Stimulated activated CD8-positive, alpha-beta memory T cell treated with anti-CD3 and anti-CD28 coated beads, Interleukin-4, amount 100 ng/mL, for 4 hours (primary cell): Measurements from ENCODE around the gene TTC28.
"Not testable (repeated sequence)": the region's sequence is repeated elsewhere in the genome, so short reads cannot be mapped to it uniquely, and the experiment has no call there.

Experiments used
- DNase-seq, 2 donors: peaks; one replicate each; pipeline ENCODE4 v3.0.0-alpha.2; 2020; ENCODE audit warnings: low read depth in 2 of 2, low spot score in 1 of 2

The TTC28 gene

GRCh38 chr22:28063656-28064055, 616.0 kb downstream of the TTC28 start:
- DNase-seq = no peak

DNA sequence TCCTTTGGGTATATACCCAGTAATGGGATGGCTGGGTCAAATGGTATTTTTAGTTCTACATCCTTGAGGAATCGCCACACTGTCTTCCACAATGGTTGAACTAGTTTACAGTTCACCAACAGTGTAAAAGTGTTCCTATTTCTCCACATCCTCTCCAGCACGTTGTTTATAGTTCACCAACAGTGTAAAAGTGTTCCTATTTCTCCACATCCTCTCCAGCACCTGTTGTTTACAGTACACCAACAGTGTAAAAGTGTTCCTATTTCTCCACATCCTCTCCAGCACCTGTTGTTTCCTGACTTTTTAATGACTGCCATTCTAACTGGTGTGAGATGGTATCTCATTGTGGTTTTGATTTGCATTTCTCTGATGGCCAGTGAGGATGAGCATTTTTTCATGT, 619.0 kb downstream of the TTC28 start:
- DNase-seq = not testable (repeated sequence)

DNA sequence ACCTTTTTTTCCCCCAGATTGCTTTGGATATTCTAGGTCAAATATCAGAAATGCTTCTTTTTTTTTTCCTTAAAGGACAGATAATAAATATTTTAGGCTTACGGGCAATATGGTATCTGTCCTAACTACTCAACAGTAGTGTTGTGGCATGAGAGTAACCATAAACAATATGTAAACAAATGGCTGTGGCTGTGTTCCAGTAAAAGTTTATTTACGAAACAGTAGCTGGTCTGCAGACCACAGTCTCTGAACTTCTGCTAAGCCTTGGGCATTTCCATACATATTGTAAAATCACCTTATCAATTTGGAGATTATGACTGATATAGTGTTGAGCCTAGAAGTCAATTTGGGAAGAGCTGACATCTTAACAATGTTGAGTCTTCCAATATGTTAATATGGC, 621.6 kb downstream of the TTC28 start:
- DNase-seq = no peak

DNA sequence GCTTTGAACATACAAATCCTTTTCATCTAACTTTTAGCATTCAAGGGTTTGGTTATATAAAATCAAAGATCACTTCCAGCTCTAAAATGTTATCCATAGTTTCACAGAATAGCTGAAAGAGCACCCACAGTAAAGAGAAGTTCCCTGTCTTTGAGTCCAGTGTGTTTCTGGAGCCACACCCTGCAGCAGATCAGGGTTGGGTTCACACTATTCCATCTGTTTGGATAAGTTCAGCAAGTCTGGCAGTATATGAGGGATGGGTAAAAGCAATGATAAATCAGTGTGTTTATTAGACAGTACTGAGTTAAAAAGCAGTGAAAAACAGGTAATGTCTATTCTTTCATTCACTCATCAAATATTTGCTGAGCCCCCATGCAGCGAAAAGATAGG, 624.8 kb downstream of the TTC28 start:
- DNase-seq = no peak

DNA sequence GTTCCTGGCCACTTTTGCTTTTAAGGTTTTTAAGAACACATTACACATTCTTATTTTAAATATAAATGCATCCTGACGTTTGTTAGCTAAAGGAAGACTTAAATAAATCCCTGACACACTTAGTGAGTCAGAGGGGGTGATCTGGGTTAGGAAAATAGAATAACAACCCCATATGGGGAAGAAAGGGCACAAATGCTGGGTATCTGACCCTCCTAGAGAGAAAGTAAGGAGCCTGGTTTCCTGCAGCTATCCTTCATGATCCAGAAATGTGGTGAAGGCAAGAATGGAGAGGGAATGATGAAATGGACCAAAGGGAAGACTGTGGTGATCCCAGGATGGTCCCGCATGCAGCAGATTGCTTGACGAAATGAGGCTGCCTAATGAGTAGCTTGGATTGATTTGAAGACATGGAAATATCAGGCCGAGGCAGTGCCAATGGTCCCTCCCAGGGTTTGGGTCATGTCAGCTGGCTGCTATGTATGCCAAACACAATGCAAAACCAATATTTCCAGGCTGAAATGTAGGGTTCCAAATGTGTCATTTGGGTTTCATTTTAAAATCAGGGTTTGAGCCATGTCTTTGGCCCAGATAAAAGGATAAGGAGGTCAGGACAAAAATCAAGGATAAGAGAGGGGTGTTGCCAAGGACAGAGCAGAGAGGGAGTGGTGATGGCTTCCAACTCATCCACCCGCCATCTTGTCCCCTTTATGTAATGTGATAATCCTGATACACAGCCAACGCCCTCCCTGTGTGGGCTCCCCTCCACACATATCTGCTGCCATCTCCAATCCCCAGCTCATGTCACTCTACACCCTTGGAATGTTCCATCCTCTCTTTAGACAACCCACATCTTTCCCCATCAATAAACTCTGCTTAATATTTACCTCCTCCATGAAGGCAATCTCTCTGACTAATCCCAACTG, 625.5 kb downstream of the TTC28 start:
- DNase-seq = no peak

- DNase-seq = no peak
Observed at GRCh38 chr22:28052825-28053269, 626.8 kb downstream of the TTC28 start.

DNA sequence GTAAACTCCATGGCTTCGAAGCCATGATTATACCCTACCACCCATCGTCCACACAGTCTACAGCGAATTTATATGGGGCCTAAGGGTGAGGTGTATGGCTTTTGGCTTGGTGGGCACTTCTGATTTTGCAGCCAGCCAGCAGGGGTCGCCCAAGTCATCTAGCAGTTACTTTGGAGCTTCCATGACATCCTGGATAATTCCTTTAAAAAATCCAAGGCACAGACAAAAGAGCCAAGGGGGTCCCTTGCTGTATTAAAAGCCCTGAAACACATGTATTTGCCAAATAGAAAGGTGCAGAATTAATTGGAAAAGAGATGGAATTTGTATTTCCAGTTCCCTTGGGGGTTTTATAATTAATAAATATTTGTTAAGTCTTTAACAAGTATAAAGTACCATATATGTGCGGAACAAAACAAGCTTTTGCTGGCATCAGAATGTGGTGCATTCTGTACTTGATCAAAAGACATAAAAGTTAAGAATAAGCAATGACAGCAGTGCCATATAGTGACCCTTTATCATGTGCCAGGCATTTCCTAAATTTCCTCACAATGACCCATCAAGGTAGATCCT, 627.8 kb downstream of the TTC28 start:
- no peak for DNase-seq

GRCh38 chr22:28051091-28051786, 628.4 kb downstream of the TTC28 start:
- DNase-seq = no peak

GRCh38 chr22:28048529-28048928, 631.1 kb downstream of the TTC28 start:
- no peak for DNase-seq

DNA sequence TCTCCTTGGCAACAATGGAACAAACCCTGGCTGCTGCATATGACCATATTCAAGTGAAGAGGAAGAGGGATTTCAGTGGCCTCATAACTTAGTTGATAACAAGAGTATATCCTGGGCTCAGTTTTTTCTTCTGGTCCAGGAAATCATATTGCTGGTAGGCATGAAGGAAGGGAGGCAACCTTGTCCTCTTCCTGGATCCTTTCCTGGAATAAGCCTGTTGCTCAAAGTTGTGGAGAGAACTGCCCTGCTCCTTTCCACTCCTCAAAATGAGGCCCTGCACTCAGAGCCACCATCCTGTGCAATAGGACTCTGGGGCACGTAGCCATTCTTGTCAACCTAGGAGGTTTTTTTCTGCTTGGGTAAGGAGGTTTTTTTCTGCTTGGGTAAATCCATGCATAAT, 631.9 kb downstream of the TTC28 start:
- DNase-seq = no peak

DNA sequence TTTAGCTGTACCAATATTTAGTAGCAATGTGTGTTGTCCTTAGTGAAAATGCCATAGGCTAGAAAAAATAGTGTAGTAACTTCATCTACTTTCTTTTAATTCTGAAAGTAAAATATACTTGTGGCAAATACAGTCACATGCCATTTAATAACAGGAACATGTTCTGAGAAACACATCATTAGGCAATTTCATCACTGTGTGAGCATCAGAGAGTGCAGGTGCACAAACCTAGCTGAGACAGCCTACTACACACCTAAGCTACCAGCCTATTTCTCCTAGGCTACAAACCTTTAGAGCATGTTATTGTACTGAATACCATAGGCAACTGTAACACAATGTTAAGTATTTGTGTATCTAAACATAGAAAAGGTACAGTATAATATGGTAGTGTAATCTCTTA, 633.5 kb downstream of the TTC28 start:
- no peak for DNase-seq

- no peak for DNase-seq
Observed at GRCh38 chr22:28044546-28045173, 635.0 kb downstream of the TTC28 start.

DNA sequence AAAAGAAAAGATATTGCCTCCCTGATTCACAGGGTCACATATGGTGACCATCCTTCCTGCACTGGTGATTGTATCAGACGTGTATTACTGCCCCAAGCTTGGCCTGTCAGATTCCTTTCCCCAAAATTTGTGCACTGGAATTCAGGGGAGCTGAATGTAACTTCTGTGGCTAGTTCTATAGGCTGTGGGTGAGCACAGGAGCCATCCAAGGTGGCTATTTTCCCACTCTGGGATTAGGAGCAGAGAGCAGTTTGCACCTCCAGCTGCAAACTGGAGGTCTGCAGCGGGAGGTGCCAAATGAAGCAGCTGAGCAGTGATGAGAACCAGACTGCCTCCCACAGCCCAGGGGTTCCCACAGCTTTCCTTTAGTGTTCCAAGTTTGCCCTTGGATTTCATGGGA, 636.4 kb downstream of the TTC28 start:
- DNase-seq = no peak

DNA sequence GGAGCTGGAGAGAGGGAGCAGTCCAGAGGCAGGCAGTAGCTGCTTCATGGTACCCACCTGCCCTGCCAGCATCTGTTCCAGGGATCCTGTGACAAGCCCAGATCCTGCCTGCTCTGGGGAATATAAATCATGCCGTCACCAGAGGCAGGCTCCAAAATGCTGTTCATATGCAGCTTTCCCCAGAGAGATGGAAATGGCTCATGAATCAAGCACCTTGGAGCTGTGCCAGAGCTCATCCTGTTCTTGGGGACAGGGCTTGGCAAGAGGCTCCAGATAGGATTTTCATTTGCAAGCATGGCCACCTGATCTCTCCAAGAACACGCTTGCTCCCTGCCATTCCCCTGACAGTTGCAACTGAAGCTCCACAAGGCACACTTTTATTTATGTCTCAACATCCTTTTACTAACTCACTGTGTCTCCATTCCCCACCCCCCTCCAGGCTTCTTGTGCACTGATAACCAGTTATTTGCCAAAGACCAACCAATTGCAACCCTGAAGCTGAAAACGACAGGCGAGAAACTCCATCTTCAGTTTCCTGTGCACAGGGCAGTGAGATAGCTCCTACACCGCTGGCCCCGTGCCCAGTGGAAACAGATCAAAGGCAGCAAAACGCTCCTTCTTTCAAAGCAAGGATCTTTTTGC, 644.8 kb downstream of the TTC28 start:
- DNase-seq = no peak

- no peak for DNase-seq
Observed at GRCh38 chr22:28034145-28034759, 645.4 kb downstream of the TTC28 start.

DNA sequence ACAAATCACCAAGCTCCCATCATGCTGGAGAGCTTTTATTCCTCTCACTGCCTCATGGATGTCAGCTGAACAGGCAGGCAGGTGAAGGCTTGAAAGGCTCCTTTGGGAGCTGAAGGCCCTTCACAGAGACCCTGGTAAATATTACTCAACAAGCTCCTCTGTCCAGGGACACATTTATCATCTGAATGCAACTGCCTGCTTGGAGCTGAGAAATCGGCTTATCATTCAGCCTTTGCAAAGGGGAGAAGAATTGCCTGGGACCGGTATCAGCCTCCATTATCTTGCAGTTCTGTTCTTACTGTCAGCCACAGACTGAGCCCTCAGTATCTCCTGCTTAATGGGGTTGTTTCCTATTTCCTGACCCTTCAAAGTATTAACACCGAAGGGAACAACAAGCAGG, 646.8 kb downstream of the TTC28 start:
- DNase-seq = no peak

- no peak for DNase-seq
Observed at GRCh38 chr22:28031383-28031922, 648.2 kb downstream of the TTC28 start.

- no peak for DNase-seq
Observed at GRCh38 chr22:28030473-28030872, 649.2 kb downstream of the TTC28 start.

- no peak for DNase-seq
Observed at GRCh38 chr22:28029956-28030355, 649.7 kb downstream of the TTC28 start.

- DNase-seq = no peak
Observed at GRCh38 chr22:28029201-28029948, 650.3 kb downstream of the TTC28 start.
